Upper lobe of left lung (tissue), 6 donors: ENCODE measurements around the gene PRSS35. TPM values are rescaled to one million over a fixed set of nuclear protein-coding genes. Genes with fewer than 3 reads are reported as not detected.

Experiments
- ATAC-seq, 2 donors: fragments of 200-7000 bp; cut with Tn5 transposase; one replicate each; pipeline ENCODE4 v1.9.1; 2022; ENCODE audit warnings: mild to moderate bottlenecking in 2 of 2, moderate library complexity in 2 of 2; ENCODE audit not compliant: low FRiP score in 2 of 2
- DNase-seq, 2 donors: peaks; one replicate each; pipeline ENCODE4 v3.0.0-alpha.2; 2019 to 2020
- H3K27ac ChIP-seq, 4 donors: fragments of 200-600 bp; sonication (generic); one replicate each; pipeline ENCODE4 v1.5.1; 2016 to 2019
- H3K27me3 ChIP-seq, 4 donors: fragments of 200-600 bp; sonication (generic); one replicate each; pipeline ENCODE4 v1.5.1; 2017 to 2019
- H3K36me3 ChIP-seq, 4 donors: fragments of 200-600 bp; sonication (generic); one replicate each; pipeline ENCODE4 v1.5.1; 2016 to 2019
- H3K4me1 ChIP-seq, 4 donors: fragments of 200-600 bp; sonication (generic); one replicate each; pipeline ENCODE4 v1.5.1; 2018 to 2019
- H3K4me3 ChIP-seq, 4 donors: fragments of 200-600 bp; sonication (generic); one replicate each; pipeline ENCODE4 v1.5.1; 2017 to 2019; ENCODE audit warnings: mild to moderate bottlenecking in 2 of 4, moderate library complexity in 1 of 4
- H3K9me3 ChIP-seq, 4 donors: fragments of 200-600 bp; sonication (generic); one replicate each; pipeline ENCODE4 v1.5.1; 2018 to 2019
- CTCF ChIP-seq, 6 experiments: fragments of 450-650 bp in 4 of 6; fragments of 200-600 bp in 2 of 6; sonication (generic) in 2 of 6; IDR thresholded peaks; one replicate each; pipeline ENCODE4 v1.5.1; 2016 to 2019; ENCODE audit warnings: antibody characterized with exemption in 6 of 6
- EP300 ChIP-seq, 4 donors: sonication (generic); formaldehyde crosslinking; IDR thresholded peaks; one replicate each; pipeline ENCODE4 v1.5.1; 2017; ENCODE audit warnings: antibody characterized with exemption in 4 of 4, control low read depth in 2 of 4
- POLR2A ChIP-seq, 4 donors: fragments of 450-650 bp; IDR thresholded peaks; one replicate each; pipeline ENCODE4 v1.5.1; 2016 to 2017; ENCODE audit warnings: antibody characterized with exemption in 4 of 4, mild to moderate bottlenecking in 2 of 4
- POLR2AphosphoS5 ChIP-seq, 2 donors: sonication (generic); formaldehyde crosslinking; IDR thresholded peaks; one replicate each; pipeline ENCODE4 v1.5.1; 2017; ENCODE audit warnings: antibody characterized with exemption in 2 of 2
- WGBS, 2 donors: methylation state at CpG; one replicate each; pipeline ENCODE4 v1.1.5; 2017 to 2018; 5-methylcytosine and 5-hydroxymethylcytosine counted together
- total RNA-seq, 6 donors: library from RNA; depleted of rRNA in 4 of 6; stranded (reverse); fragments of >200 nt in 4 of 6; gene quantifications; one replicate each; pipeline versions ENCODE4 v1.1.0 to v1.2.1, GENCODE V29; 2016 to 2021
- donor health status: DM: no; HTN: no; CAD: no; lungs with moderate emphysema.
- donor health status: DM: no; HTN: yes; CAD: no; lungs with severe emphysema.

Gene PRSS35
- total RNA-seq, 6 donors from 2014 or later: 0.57 to 1.4 (median 0.86) TPM; not detected in 2

DNA sequence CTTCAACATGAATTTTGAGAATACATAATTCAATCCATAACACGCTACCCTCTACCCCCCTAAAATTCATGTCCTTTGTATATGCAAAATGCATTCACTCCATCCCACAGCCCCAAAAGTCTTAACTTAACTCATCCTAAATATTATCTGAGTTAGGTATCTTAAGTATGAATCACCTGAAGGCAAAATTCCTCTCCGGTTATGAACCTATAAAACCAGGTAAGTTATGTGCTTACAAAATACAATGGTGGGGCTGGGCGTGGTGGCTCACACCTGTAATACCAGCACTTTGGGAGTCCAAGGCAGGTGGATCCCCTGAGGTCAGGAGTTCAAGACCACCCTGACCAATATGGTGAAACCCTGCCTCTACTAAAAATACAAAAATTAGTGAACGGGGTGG, 23.5 kb upstream of the PRSS35 start:
- WGBS, 2 donors: 91 to 94% methylated on average over 4 of the region's 4 CpGs
- no peaks in the 10 kb centered on the region for H3K4me1 ChIP-seq
- no peaks in the 10 kb centered on the region for H3K36me3 ChIP-seq
- TF ChIP-seq EP300 (IDR thresholded peaks at IDR 0.05): no peak
- no peak for TF ChIP-seq CTCF (IDR thresholded peaks at IDR 0.05)
- TF ChIP-seq POLR2AphosphoS5 (IDR thresholded peaks at IDR 0.05): no peak
- no peak overlapping the region for H3K4me3 ChIP-seq
- no peaks in the 10 kb centered on the region for H3K9me3 ChIP-seq
- no peak for ATAC-seq
- DNase-seq: no peak
- H3K27me3 ChIP-seq: no peaks in the 10 kb centered on the region
- no peak overlapping the region for H3K27ac ChIP-seq

DNA sequence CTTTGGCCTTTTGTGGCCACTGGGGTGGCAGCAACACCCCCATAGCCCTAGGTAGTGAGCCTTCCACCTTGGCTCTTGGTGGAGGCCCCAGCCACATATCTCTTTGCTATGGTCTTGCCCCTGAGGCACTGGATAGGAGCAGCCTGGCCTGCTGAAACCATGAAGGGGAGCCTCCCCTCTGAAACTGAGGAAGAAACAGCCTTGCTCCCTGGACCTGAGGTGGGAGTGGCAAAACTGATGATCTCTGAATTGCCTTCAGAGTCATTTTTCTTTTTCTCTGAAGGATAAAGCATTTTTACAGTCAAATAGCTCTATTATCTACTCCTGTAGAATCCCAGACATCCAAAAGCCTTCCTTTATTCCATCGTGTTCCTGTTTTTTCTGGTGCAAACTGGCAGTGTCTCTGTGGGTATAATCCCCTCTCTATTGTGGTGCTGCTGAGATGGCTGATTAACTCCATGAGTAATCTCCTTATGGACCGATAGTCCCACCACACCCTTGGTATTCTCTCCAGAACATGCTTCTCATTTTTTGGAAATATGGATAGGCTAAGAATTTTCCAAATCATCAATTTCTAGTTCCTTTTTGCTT, 22.0 kb upstream of the PRSS35 start:
- H3K27ac ChIP-seq: no peak overlapping the region
- no peaks in the 10 kb centered on the region for H3K36me3 ChIP-seq
- no peak for TF ChIP-seq EP300 (IDR thresholded peaks at IDR 0.05)
- TF ChIP-seq POLR2AphosphoS5 (IDR thresholded peaks at IDR 0.05): no peak
- no peak for TF ChIP-seq CTCF (IDR thresholded peaks at IDR 0.05)
- TF ChIP-seq POLR2A (IDR thresholded peaks at IDR 0.05): no peak
- WGBS, 2 donors: 86% methylated on average over 2 of the region's 2 CpGs
- ATAC-seq (no peak), DNase-seq (no peak)
- no peaks in the 10 kb centered on the region for H3K4me1 ChIP-seq
- no peaks in the 10 kb centered on the region for H3K9me3 ChIP-seq
- no peaks in the 10 kb centered on the region for H3K27me3 ChIP-seq
- no peak overlapping the region for H3K4me3 ChIP-seq

DNA sequence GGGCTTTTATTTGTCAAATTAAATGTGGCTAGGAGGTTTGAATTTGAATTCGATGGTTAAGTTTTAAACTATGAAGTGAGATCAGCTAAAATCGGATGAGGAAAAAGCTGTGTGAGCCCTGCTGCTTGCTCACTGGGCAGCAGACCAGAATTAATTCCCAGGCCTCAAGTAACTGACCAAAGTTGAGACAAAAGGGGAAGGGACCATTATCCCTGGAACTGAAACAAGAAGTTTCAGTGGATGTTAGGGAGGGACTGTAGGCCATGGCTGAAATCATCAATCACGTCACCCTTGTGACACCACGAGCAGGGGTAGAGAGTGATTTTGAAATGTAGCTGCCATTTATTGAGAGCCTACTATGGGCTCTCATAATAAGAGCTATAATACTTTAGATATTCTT, 7.0 kb upstream of the PRSS35 start:
- no peak for TF ChIP-seq EP300 (IDR thresholded peaks at IDR 0.05)
- no peak for TF ChIP-seq POLR2A (IDR thresholded peaks at IDR 0.05)
- no peak for TF ChIP-seq CTCF (IDR thresholded peaks at IDR 0.05)
- no peak for TF ChIP-seq POLR2AphosphoS5 (IDR thresholded peaks at IDR 0.05)
- DNase-seq: peak in 1 of 2 donors; percentile 23
- peak in 1 of 2 donors; percentile 85 for ATAC-seq
- H3K4me3 ChIP-seq: no peak overlapping the region
- no peaks in the 10 kb centered on the region for H3K27me3 ChIP-seq
- no peaks in the 10 kb centered on the region for H3K9me3 ChIP-seq
- WGBS, 2 donors: 53 to 57% methylated on average over 4 of the region's 4 CpGs
- H3K36me3 ChIP-seq: no peaks in the 10 kb centered on the region
- peaks cover 0 to 4% (median 2%) of the 10 kb centered on the region in 4 donors for H3K4me1 ChIP-seq
- no peak overlapping the region for H3K27ac ChIP-seq

DNA sequence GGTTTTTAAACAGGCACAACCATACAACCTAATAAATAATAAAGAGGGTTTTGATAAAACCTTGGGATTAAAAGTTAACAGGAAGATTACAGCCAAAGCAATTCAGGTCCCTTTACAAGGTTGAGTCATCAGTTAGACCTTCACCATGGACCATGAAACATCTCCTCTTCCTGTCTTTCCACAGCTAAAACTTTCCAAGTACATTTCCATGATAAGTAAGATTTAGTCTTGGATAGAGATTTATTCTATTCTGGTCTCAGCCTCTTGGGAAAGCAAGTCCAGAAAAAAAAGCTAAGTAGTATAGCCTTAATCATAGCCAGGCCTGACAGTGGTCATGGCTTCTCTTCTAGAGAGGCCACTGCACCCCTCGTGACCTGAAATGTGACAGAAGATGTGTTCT, 2.9 kb upstream of the PRSS35 start:
- ATAC-seq (no peak), DNase-seq (no peak)
- no peaks in the 10 kb centered on the region for H3K9me3 ChIP-seq
- no peak overlapping the region for H3K27ac ChIP-seq
- peaks cover 0 to 20% (median 7%) of the 10 kb centered on the region in 4 donors for H3K4me1 ChIP-seq
- TF ChIP-seq CTCF (IDR thresholded peaks at IDR 0.05) (no peak), POLR2AphosphoS5 (IDR thresholded peaks at IDR 0.05) (no peak), POLR2A (IDR thresholded peaks at IDR 0.05) (no peak), EP300 (IDR thresholded peaks at IDR 0.05) (no peak)
- H3K27me3 ChIP-seq: no peaks in the 10 kb centered on the region
- no peaks in the 10 kb centered on the region for H3K36me3 ChIP-seq
- H3K4me3 ChIP-seq: no peak overlapping the region
- WGBS, 2 donors: 91 to 94% methylated on average over 1 of the region's 1 CpG

- no peak overlapping the region for H3K4me3 ChIP-seq
- WGBS, 2 donors: 84% methylated on average over 3 of the region's 3 CpGs
- peaks cover 0 to 17% (median 5%) of the 10 kb centered on the region in 4 donors for H3K4me1 ChIP-seq
- ATAC-seq (no peak), DNase-seq (no peak)
- TF ChIP-seq CTCF (IDR thresholded peaks at IDR 0.05) (no peak), POLR2AphosphoS5 (IDR thresholded peaks at IDR 0.05) (no peak), EP300 (IDR thresholded peaks at IDR 0.05) (no peak), POLR2A (IDR thresholded peaks at IDR 0.05) (no peak)
- no peaks in the 10 kb centered on the region for H3K9me3 ChIP-seq
- H3K36me3 ChIP-seq: no peaks in the 10 kb centered on the region
- no peaks in the 10 kb centered on the region for H3K27me3 ChIP-seq
- no peak overlapping the region for H3K27ac ChIP-seq
Observed at GRCh38 chr6:83510791-83511190, 1.5 kb upstream of the PRSS35 start.
